GM19099 (cell line): ENCODE measurements around the gene ASXL1.

Experiments
- POLR2A ChIP-seq: IDR thresholded peaks from 3 replicates; pipeline ENCODE4 v1.6.1; 2011; ENCODE audit warnings: low read depth; ENCODE audit not compliant: insufficient read length; ENCODE audit errors: extremely low read depth

Gene ASXL1

DNA sequence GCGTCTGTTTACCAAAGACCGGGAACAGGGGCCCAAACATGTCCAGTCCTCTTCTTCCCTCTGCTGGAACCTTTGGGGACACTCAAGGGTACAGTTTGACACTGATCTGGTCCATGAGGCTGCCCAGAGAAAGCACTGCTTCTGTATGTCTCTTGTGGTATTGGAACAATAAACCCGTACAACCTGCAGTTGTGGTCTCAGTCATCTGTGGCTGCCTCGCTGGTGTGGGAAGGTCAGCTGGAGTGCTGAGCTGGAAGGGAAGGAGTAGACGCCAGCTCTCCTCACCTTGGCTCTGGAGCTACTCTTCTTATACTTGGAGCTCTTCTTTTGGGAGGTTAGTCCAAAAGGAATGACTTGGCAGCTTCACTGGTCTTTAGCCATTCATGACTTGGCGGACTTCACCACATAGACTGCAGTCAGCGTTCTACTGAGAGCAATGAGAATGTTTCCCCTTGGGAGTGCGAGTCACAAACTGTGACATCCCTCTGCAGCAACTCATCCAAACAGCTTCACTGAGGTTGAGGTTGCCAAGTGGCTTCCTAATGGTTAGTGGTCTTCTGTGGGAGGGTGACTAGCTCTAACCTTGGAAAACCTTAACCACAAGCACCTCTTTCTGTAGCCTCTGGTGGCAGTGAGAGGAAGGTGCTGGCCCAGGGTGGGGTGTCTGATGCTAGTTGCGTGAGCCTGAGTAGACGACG lies 81.2 kb downstream of the ASXL1 start:
- TF ChIP-seq POLR2A, result no peak

DNA sequence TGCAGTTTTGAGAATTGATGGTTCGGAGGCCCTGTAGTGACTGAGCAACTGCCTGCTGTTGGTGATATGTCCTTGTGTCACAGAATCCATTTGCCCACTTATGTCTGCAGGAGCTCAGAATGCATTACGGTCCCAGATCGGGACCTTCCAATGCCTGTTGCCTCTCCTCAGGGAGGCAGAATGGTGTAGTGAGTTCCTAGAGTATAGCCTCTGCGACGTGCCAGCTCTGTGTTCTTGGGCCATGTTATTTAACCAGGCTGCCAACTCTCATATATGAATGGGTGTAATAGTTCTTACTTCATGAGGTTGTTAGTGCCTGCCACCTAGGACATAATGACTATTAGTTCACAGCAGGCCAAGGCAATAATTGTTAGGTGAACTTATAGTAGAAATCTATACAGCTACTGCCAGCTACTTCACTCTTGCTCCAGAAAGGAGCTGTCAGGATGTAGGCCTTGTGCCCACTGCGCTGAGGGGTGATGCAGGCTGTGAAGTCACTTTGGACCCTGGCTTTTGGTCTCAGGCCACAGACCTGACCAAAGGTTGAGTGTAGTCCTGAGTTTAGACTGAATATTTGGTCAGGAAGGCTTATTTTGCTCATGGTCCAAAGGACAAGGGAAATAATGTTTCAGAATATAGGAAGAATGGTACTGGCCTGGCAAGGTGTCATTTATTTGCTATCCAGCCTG lies 82.1 kb downstream of the ASXL1 start:
- no peak for TF ChIP-seq POLR2A

DNA sequence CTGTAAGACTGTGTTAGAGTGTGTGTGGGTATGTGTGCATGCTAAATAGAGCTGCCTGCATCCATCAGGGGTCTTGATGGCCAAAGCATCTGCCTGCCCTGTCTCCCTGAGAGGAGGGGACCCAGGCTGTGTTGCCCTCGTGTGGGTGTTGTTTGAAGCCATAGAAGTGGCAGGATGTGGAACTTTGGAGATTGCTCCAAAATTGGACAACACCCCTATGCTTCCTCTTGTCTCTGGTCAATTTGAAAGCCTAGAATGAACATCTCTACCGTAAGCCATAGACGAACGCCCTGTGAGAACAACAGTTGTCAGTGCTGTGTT lies 82.6 kb downstream of the ASXL1 start:
- no peak for TF ChIP-seq POLR2A

DNA sequence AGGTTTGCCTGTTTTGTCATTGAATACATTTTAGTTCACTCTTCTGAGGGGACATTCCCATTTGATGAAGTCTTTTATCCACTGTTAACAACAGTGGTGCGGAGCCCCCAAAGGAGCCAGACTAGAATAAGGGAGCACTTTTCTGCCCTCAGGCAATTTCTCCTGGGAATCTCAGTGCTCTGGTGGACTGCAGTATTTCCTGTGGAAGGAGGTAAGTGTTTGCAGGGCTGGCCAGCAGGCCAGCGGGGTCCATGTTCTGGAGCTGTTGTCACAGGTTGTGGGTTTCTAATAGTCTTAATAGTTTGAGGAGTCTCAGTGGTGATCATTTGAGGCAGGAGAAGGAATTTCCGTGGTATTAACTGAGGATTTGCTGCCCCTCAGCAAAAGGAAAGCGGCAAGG lies 83.5 kb downstream of the ASXL1 start:
- TF ChIP-seq POLR2A, result no peak

DNA sequence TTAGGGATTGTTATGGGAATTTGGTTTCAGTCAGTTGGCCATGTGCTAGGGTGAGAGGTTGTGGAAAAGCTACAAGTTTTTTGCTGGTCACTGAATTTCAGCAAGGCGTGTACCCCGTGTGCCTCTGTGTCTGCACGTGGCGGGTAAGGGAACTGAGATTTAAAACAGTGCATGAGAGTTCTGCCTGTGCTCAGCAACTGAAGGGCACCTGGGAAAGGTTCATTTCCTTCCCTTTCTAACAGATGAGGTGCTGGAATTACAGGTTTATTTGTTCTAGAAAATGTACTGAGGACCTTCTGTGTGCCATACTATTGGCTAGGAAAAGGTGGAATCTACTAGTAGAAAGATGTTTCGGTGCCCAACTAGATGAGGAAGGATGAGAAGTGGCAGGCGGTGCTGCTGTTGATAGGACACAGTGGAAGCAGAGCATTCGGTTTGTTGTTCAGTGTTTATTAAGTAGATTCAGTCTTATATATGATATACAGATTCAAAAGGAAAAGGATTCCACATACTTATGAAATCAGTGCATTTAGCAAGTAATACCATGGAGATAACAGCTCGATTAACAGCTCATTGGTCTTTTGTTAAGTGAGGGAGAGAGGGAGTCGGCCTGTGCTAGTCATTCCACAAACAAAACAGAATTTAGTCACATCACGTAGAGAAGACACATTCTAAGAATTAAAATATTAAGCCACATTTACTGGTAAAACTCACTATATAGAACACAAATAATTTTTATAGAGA lies 84.7 kb downstream of the ASXL1 start:
- no peak for TF ChIP-seq POLR2A

DNA sequence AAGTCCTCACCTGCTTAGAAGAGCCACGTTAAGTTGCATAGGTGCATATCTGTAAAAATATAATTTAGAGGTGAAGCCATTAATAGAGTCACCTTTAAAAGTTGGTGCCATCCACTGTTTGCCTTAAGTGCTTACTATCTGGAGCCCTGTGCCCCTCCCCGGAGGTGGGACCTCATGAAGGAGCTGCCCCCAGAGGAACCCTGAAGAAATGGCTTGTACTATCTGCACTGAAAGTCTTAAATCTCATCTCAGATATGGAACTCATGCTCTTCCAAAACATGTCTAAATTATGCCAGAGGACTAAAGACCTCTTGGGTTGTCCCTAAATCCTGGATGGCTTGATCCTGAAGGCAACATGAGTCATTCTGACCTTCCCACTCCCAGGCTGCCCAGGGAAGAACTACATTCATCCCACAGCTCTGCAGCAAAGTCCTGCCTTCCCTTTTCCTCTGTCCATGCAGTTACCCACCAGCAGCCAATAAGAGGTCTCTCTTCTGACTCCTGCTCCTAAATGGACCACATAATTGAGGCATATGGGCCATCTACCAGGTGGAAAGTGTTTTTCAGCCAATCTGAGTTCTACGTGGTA lies 85.3 kb downstream of the ASXL1 start:
- TF ChIP-seq POLR2A, result no peak

DNA sequence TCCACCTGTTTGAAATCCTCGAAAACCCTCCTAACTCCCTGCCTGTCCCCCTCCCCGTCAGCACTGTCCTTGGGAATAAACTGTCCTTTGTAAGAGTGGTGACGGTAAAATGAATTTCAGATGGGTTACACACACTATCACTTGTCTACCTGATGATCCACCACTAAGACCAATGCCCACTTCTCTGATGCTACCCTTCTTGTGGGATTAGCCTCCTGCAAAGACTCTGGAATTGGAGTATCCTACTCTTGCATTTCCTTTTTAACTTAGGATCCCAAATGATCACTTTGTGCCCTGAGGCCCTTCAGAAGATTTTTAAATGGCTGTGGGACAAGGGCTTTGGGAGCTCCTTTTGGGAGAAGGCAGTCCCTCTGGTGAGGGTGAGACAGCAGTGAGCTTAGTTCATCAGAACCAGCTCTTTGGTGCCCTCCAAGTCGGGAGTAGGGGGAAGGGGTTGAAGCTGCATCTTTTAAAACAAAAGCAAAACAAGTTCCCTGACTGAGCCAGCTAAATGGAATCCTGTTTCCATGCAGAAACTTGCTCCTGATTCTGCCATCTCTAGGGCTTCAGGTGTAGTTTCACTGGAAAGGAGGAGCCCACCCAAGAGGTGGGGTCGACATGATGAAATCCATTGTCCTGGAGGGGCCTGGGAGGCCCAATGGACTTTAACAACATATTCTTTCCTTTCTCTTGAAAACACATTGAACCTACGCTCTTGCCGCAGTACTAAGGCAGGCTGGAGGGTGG lies 86.5 kb downstream of the ASXL1 start:
- TF ChIP-seq POLR2A, result no peak

DNA sequence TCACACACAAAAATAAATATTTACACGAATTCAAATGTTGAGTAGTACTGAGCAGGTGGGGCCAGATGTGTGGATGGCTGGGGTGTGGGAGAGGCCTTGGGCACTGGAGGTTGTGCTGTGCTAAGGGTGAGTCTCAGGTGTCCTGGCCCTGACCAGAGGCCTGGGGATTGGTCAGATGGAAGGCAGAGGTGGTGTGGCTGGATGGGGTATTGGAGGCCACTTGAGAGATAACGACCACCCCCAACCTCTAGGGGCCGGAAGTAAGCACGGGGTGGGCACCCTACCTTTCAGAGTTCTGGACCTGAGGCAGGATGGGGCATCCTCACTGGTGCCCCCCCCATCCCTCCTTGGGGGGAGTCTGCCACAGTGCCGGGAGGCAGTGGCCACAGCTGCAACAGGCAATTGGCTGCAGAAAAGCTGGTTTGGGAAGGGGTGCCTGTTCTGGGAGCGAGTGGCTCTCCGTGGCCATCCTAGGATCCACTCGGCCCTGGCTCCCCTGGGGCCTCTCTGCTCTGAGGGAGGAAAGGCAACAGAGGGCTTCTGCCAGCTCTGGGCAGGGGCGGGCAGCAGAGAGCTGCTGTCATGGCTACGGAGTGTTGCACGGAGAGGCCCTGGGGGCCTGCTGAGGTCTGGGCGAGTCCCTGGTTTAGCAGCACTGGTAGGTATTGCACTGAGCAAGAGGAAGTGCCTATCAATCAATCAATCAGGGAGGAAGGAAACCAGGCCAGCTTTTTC lies 87.6 kb downstream of the ASXL1 start:
- TF ChIP-seq POLR2A, result no peak

DNA sequence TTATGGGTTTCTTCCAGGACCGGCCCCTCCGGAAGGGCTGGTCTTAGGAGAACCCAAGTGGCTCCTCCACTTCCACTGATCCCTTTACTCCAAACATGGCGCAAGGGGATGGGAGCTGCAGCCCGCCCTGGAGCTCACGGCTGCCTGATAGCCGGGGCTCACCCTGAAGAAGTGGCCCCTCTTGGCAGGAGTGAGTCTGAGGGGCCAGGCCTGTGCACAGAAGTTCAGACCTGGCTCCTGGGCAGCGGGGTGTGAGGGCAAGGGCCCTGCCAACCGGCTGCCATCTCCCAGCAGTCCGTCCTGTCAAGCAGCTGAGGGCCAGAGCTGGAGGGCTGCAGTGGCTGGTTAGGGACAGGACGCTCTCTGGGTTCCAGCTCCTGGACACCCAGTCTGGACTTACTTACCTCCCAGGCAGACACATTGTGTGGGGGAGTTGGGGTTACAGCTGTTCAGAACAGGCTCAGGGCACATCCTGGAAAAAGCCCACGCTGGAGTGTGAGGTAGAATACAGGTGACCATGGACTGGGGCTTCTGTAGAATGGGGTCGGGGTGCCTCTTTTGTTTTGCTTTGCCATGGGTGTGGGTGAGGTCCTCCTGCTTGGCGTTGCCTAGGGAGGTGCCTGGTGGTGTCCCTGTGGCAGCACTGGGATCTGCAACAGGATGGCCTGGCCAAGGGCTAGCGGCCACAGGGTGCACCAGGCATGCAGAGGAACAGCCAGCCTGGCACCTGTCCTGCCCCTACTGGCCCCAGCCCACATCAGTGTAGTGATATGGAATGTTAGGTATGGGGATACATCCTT lies 88.4 kb downstream of the ASXL1 start:
- no peak for TF ChIP-seq POLR2A

DNA sequence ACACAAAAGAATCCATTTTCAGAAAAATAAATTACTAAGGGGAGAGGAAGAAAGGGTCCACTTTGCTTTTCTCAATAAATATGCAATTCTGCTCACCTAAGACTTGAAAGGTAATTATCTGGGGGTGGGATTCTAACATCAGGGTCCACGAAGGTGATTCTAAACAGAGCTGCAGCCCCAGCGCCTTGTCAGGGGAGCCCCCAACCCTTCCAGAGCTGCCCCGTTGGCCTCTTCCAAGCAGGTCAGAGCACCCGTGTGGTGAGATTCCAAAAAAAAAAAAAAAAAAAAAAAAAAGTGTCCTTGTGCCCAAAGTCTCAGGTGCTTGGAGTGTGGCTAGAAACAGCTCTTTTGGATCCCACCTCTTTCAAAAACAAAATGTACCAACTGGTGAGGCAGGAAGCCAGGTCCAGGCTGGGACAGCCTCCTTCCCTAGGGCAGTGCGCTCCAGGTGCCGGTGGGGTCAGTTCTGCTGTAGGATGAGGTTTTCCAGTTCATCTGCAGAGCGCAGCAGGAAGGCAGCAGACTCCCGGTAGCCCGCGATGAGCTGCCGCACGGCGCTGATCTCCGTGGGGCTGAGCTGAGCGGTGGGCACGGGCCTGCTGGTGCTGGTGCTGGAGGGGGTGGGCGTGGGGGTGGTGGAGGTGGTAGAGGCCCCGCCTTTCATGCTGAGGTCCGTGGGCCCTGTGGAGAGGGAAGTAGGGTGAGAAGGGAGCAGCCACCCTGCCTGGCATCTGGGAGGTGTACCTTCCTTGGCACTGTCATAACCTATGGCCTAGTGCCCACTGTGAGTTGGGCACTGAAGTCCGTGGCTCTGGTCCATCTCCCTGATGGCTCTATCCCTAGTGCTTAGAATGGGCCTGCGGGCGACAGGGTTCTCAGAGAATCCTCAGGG lies 89.3 kb downstream of the ASXL1 start:
- no peak for TF ChIP-seq POLR2A

DNA sequence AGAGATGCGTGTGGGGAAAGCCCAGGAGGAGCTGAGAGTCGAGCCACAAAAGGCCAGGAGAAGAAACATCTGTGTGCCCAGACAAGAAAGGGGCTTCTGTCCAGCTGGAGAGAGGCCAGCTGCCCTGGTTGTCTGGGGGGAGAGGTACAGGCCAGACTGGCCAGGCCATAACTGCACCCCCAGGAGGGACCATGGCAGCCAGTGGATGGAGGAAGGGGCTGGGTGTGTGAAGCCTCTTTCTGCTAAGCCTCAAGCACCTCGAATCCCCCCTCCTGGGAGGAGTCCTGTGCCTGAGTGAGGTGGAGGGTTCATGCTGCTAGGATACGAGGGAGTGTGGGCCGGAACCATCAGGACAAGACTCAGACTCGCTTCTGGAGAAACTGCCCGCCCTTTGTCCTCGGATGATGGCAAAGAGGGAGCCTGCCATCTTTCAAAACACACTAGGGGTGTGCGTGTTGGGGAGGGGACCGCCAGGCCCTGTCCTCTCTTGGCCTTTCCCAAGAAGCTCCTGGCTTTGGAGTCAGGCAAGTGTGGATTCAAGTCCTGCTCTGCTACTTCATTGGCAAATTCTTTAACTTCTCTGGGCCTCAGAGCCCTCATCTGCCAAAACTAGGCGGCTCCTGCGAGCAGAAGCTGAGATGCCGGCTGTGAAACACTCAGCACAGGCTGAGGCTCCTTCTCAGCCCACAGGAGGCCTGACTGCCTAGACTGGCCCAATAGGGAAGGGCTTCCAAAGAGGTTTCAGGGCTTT lies 90.3 kb downstream of the ASXL1 start:
- no peak for TF ChIP-seq POLR2A
